NCI-H748 (cell line): ENCODE data around the gene PHF21B.
"Not testable (repeated sequence)": the region's sequence is repeated elsewhere in the genome, so short reads cannot be mapped to it uniquely, and the experiment has no call there.

Source experiments
- DNase-seq: peaks from one replicate; lab custom pipeline; 2025; ENCODE audit not compliant: unreplicated experiment; lab: John Stamatoyannopoulos, UW

PHF21B gene

GRCh38 chr22:44881624-44882023 lies 128.2 kb downstream of the PHF21B start:
- DNase-seq: no peak

- no peak for DNase-seq
Measured at GRCh38 chr22:44880610-44881290, 129.1 kb downstream of the PHF21B start.

- no peak for DNase-seq
Measured at GRCh38 chr22:44879301-44879680, 130.5 kb downstream of the PHF21B start.

- DNase-seq: no peak
Measured at GRCh38 chr22:44878483-44879300, 131.1 kb downstream of the PHF21B start.

- DNase-seq: no peak
Measured at GRCh38 chr22:44876921-44877320, 132.9 kb downstream of the PHF21B start.

GRCh38 chr22:44871782-44872181 lies 138.0 kb downstream of the PHF21B start:
- no peak for DNase-seq

GRCh38 chr22:44870021-44870420 lies 139.8 kb downstream of the PHF21B start:
- DNase-seq: no peak

GRCh38 chr22:44869196-44869595 lies 140.6 kb downstream of the PHF21B start:
- DNase-seq: no peak

- DNase-seq: no peak
Measured at GRCh38 chr22:44865193-44866057, 144.4 kb downstream of the PHF21B start.

GRCh38 chr22:44862981-44863860 lies 146.6 kb downstream of the PHF21B start:
- DNase-seq: no peak

GRCh38 chr22:44862281-44862680 lies 147.5 kb downstream of the PHF21B start:
- DNase-seq: no peak

GRCh38 chr22:44861245-44861644 lies 148.6 kb downstream of the PHF21B start:
- DNase-seq: no peak

- no peak for DNase-seq
Measured at GRCh38 chr22:44860311-44860710, 149.5 kb downstream of the PHF21B start.

GRCh38 chr22:44859641-44860040 lies 150.2 kb downstream of the PHF21B start:
- no peak for DNase-seq

- DNase-seq: not testable (repeated sequence)
Measured at GRCh38 chr22:44858819-44859218, 151.0 kb downstream of the PHF21B start.

- DNase-seq: no peak
Measured at GRCh38 chr22:44855855-44856254, 153.9 kb downstream of the PHF21B start.

GRCh38 chr22:44854641-44855040 lies 155.2 kb downstream of the PHF21B start:
- DNase-seq: not testable (repeated sequence)

GRCh38 chr22:44850946-44851345 lies 158.9 kb downstream of the PHF21B start:
- DNase-seq: no peak

GRCh38 chr22:44848791-44849420 lies 160.9 kb downstream of the PHF21B start:
- no peak for DNase-seq

GRCh38 chr22:44848296-44848741 lies 161.5 kb downstream of the PHF21B start:
- DNase-seq: no peak
